ENCODE measurements around the gene CTBS.
A peak's percentile ranks its signal among the peaks of the same experiment; 100 is the strongest.

CTBS gene

GRCh38 chr1:84582802-84583587 lies 8.8 kb upstream of the CTBS start:
- Histone ChIP-seq H3K9me3 (ENCODE audit: control insufficient read depth, low read length) (no peaks in the 10 kb centered on the region), H3K4me3 (ENCODE audit: low read length) (no peak overlapping the region), H3K9ac (ENCODE audit: low read length) (no peak overlapping the region), H3K4me1 (ENCODE audit: control insufficient read depth, insufficient read depth, low read length) (peaks cover 7% of the 10 kb centered on the region), H3K36me3 (ENCODE audit: control insufficient read depth, insufficient read depth, low read length) (no peaks in the 10 kb centered on the region), H3K27me3 (ENCODE audit: control insufficient read depth, insufficient read depth, low read length) (no peaks in the 10 kb centered on the region)

DNA sequence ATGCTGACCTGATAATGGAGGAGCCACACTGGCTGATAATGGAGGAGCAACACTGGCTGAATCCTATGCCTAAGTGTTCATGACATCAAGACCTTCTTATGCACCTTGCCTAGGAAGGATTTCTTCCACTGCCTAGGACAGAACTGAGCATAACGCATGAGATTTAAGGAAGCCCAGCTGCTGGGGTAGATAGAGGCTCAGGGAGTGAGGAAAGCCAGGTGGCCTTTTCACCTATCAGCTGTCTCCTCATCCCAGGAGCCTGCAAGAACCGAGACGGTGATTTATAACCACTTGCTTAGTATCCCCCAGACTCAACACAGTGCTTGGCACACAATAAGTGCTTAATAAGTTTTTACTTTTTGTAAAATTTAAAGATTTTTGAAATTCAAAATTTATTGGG lies 7.4 kb upstream of the CTBS start:
- Histone ChIP-seq H3K27me3 (ENCODE audit: control insufficient read depth, insufficient read depth, low read length) (no peaks in the 10 kb centered on the region), H3K4me3 (ENCODE audit: low read length) (no peak overlapping the region), H3K4me1 (ENCODE audit: control insufficient read depth, insufficient read depth, low read length) (peaks cover 7% of the 10 kb centered on the region), H3K9ac (ENCODE audit: low read length) (no peak overlapping the region), H3K9me3 (ENCODE audit: control insufficient read depth, low read length) (no peaks in the 10 kb centered on the region), H3K36me3 (ENCODE audit: control insufficient read depth, insufficient read depth, low read length) (no peaks in the 10 kb centered on the region)

- no peak overlapping the region for H3K9ac ChIP-seq (ENCODE audit: low read length)
- H3K27me3 ChIP-seq (ENCODE audit: control insufficient read depth, insufficient read depth, low read length): no peaks in the 10 kb centered on the region
- H3K36me3 ChIP-seq (ENCODE audit: control insufficient read depth, insufficient read depth, low read length): no peaks in the 10 kb centered on the region
- peaks cover 11% of the 10 kb centered on the region for H3K4me1 ChIP-seq (ENCODE audit: control insufficient read depth, insufficient read depth, low read length)
- peak overlapping the region; percentile 16 for H3K4me3 ChIP-seq (ENCODE audit: low read length)
- H3K9me3 ChIP-seq (ENCODE audit: control insufficient read depth, low read length): no peaks in the 10 kb centered on the region
Measured at GRCh38 chr1:84574936-84575335, 696 bp upstream of the CTBS start.

- Histone ChIP-seq H3K36me3 (ENCODE audit: control insufficient read depth, insufficient read depth, low read length) (no peaks in the 10 kb centered on the region), H3K4me1 (ENCODE audit: control insufficient read depth, insufficient read depth, low read length) (peaks cover 11% of the 10 kb centered on the region), H3K9me3 (ENCODE audit: control insufficient read depth, low read length) (no peaks in the 10 kb centered on the region), H3K27me3 (ENCODE audit: control insufficient read depth, insufficient read depth, low read length) (no peaks in the 10 kb centered on the region), H3K4me3 (ENCODE audit: low read length) (peak overlapping the region; percentile 95), H3K9ac (ENCODE audit: low read length) (peak overlapping the region; percentile 98)
Measured at GRCh38 chr1:84573481-84573966, 716 bp downstream of the CTBS start.

- H3K4me1 ChIP-seq (ENCODE audit: control insufficient read depth, insufficient read depth, low read length): peaks cover 11% of the 10 kb centered on the region
- no peaks in the 10 kb centered on the region for H3K27me3 ChIP-seq (ENCODE audit: control insufficient read depth, insufficient read depth, low read length)
- no peak overlapping the region for H3K9ac ChIP-seq (ENCODE audit: low read length)
- H3K36me3 ChIP-seq (ENCODE audit: control insufficient read depth, insufficient read depth, low read length): no peaks in the 10 kb centered on the region
- no peaks in the 10 kb centered on the region for H3K9me3 ChIP-seq (ENCODE audit: control insufficient read depth, low read length)
- no peak overlapping the region for H3K4me3 ChIP-seq (ENCODE audit: low read length)
Measured at GRCh38 chr1:84571150-84571535, 3.1 kb downstream of the CTBS start.

DNA sequence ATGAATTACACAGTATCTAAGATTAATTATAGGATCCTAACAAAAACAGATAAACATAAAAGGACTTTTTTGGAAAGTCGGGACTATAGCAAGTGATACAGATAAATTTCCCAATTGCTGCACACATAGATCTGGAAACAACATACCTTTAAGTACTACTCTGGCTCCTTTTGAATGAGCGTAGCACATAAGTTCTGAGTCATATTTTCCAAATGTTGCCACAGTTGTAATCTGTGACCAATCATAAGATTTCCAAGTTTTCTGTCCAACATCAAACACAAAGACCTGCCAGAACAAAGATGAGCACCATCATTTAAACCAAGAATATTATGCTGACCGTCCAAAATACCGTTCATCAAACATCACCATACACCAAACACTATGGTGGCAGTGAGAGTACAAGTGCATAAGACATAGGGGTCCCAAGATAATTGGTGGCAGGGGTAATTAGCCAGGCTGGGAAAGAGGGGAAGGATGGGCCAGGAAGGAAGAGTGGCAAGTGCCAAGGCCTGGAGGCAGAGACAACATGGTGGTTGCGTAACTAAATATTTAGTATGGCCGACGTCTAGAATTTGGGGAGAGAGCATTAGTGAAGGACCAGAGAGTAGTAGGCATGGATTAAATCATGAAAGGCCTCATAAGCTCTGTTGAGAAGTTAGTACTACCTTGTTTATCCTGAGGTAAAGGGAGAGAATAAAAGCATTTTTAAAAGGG lies 3.6 kb downstream of the CTBS start:
- H3K36me3 ChIP-seq (ENCODE audit: control insufficient read depth, insufficient read depth, low read length): no peaks in the 10 kb centered on the region
- no peak overlapping the region for H3K9ac ChIP-seq (ENCODE audit: low read length)
- no peaks in the 10 kb centered on the region for H3K27me3 ChIP-seq (ENCODE audit: control insufficient read depth, insufficient read depth, low read length)
- peaks cover 11% of the 10 kb centered on the region for H3K4me1 ChIP-seq (ENCODE audit: control insufficient read depth, insufficient read depth, low read length)
- H3K9me3 ChIP-seq (ENCODE audit: control insufficient read depth, low read length): no peaks in the 10 kb centered on the region
- no peak overlapping the region for H3K4me3 ChIP-seq (ENCODE audit: low read length)

GRCh38 chr1:84569216-84569615 lies 5.0 kb downstream of the CTBS start:
- Histone ChIP-seq H3K4me3 (ENCODE audit: low read length) (no peak overlapping the region), H3K4me1 (ENCODE audit: control insufficient read depth, insufficient read depth, low read length) (peaks cover 11% of the 10 kb centered on the region), H3K36me3 (ENCODE audit: control insufficient read depth, insufficient read depth, low read length) (no peaks in the 10 kb centered on the region), H3K9me3 (ENCODE audit: control insufficient read depth, low read length) (no peaks in the 10 kb centered on the region), H3K9ac (ENCODE audit: low read length) (no peak overlapping the region), H3K27me3 (ENCODE audit: control insufficient read depth, insufficient read depth, low read length) (no peaks in the 10 kb centered on the region)

GRCh38 chr1:84550826-84551225 lies 23.4 kb downstream of the CTBS start:
- H3K9ac ChIP-seq (ENCODE audit: low read length): no peak overlapping the region
- H3K9me3 ChIP-seq (ENCODE audit: control insufficient read depth, low read length): no peaks in the 10 kb centered on the region
- no peak overlapping the region for H3K4me3 ChIP-seq (ENCODE audit: low read length)
- no peaks in the 10 kb centered on the region for H3K36me3 ChIP-seq (ENCODE audit: control insufficient read depth, insufficient read depth, low read length)
- no peaks in the 10 kb centered on the region for H3K4me1 ChIP-seq (ENCODE audit: control insufficient read depth, insufficient read depth, low read length)
- no peaks in the 10 kb centered on the region for H3K27me3 ChIP-seq (ENCODE audit: control insufficient read depth, insufficient read depth, low read length)

DNA sequence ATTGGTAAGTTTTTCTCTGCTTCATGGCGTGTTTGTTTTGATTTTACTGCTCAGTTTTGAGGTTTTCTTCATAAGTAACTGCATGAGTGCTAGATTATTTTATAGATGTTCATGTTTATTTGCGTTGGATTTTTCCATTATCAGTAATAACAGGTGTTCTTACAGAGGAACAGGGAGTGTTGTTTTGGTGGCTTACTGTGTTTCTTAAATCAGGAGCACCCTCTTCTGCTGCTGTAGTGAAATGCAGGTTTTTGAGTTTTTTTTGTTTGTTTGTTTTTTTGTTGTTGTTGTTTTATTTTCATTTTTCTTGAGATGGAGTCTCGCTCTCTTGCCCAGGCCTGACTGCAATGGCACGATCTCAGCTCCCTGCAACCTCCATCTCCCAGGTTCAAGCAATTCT lies 32.6 kb downstream of the CTBS start:
- no peaks in the 10 kb centered on the region for H3K36me3 ChIP-seq (ENCODE audit: control insufficient read depth, insufficient read depth, low read length)
- H3K4me1 ChIP-seq (ENCODE audit: control insufficient read depth, insufficient read depth, low read length): no peaks in the 10 kb centered on the region
- no peak overlapping the region for H3K9ac ChIP-seq (ENCODE audit: low read length)
- no peaks in the 10 kb centered on the region for H3K27me3 ChIP-seq (ENCODE audit: control insufficient read depth, insufficient read depth, low read length)
- no peaks in the 10 kb centered on the region for H3K9me3 ChIP-seq (ENCODE audit: control insufficient read depth, low read length)
- no peak overlapping the region for H3K4me3 ChIP-seq (ENCODE audit: low read length)

GRCh38 chr1:84540759-84541158 lies 33.5 kb downstream of the CTBS start:
- Histone ChIP-seq H3K4me1 (ENCODE audit: control insufficient read depth, insufficient read depth, low read length) (no peaks in the 10 kb centered on the region), H3K9ac (ENCODE audit: low read length) (no peak overlapping the region), H3K4me3 (ENCODE audit: low read length) (no peak overlapping the region), H3K27me3 (ENCODE audit: control insufficient read depth, insufficient read depth, low read length) (no peaks in the 10 kb centered on the region), H3K36me3 (ENCODE audit: control insufficient read depth, insufficient read depth, low read length) (no peaks in the 10 kb centered on the region), H3K9me3 (ENCODE audit: control insufficient read depth, low read length) (no peaks in the 10 kb centered on the region)

DNA sequence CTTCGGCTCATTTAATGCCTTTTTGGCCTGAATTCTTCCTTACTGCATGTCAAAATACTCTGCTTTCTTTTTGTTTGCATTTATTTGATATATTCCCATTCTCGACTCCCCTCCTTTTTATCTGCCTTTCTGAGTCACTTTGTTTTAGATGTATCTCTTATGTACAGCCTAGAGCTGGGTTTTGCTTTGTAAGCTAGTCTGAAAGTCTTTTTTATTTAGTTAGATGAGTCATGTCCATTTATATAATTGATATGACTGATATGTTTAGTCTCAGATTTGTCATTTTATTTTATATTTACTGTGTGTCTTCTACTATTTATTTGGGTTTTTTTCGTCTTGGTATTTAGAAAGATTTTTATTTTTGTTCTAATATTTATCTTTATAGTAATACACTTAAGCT lies 34.3 kb downstream of the CTBS start:
- no peak overlapping the region for H3K4me3 ChIP-seq (ENCODE audit: low read length)
- no peak overlapping the region for H3K9ac ChIP-seq (ENCODE audit: low read length)
- H3K27me3 ChIP-seq (ENCODE audit: control insufficient read depth, insufficient read depth, low read length): no peaks in the 10 kb centered on the region
- H3K4me1 ChIP-seq (ENCODE audit: control insufficient read depth, insufficient read depth, low read length): no peaks in the 10 kb centered on the region
- no peaks in the 10 kb centered on the region for H3K9me3 ChIP-seq (ENCODE audit: control insufficient read depth, low read length)
- no peaks in the 10 kb centered on the region for H3K36me3 ChIP-seq (ENCODE audit: control insufficient read depth, insufficient read depth, low read length)

DNA sequence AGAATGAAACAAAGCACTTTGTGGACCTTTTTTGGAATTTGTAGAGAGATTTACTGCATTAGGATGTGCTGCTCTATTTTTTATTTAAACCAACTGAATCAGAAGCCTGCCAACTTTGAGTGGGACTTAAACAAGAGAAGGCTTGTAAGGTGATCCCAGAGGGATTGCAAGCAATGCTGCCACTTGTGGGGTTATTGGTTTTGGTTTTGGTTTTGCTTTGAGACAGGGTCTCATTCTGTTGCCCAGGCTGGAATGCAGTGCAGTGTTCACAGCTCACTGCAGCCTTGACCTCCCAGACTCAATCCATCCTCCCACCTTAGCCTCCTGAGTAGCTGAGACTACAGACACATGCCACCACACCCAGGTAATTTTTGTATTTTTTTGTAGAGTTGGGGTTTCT lies 35.6 kb downstream of the CTBS start:
- Histone ChIP-seq H3K9ac (ENCODE audit: low read length) (no peak overlapping the region), H3K4me1 (ENCODE audit: control insufficient read depth, insufficient read depth, low read length) (no peaks in the 10 kb centered on the region), H3K27me3 (ENCODE audit: control insufficient read depth, insufficient read depth, low read length) (no peaks in the 10 kb centered on the region), H3K36me3 (ENCODE audit: control insufficient read depth, insufficient read depth, low read length) (no peaks in the 10 kb centered on the region), H3K9me3 (ENCODE audit: control insufficient read depth, low read length) (no peaks in the 10 kb centered on the region), H3K4me3 (ENCODE audit: low read length) (no peak overlapping the region)
